ENCODE measurements around the gene N4BP2.

Gene N4BP2

GRCh38 chr4:40196272-40196671, 139.6 kb downstream of the N4BP2 start:
- H3K36me3 ChIP-seq (ENCODE audit: control insufficient read depth in 1 of 2, insufficient read depth in 2 of 2, low read depth in 1 of 2, low read length in 2 of 2) = no peaks in the 10 kb centered on the region
- WGBS = 96% methylated on average over 7 of the region's 8 CpGs

DNA sequence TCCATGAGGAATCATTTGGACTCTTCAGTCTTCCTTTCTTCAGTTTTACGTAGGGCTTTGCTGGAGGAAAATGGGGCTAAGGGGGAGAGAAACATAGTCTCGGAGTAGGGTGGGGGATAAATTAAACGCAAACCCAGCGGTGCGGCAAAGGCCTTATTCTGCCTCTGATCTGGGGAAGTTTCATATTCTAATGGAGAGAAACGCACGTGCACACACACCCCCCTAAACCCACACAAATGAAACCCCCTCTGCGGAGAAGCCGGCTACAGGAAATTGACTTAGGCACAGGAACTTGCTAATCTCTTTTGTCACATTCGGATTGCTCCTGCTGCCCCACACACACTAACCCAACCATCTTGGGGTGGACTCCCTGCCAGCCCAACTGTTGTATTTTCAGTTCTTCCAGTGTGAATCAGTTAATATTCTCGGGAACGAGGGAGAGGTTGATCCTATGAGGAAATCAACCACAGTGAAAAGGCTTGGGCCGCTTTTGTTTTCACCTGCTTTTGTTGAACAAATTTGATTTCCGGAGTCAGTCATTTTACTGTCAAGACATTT, 140.2 kb downstream of the N4BP2 start, which contains the start of gene RHOH:
Gene RHOH, plus strand, starts transcription at position 308 of the 558 bp plus-strand sequence. CDS start 46,356 bp downstream, outside the sequence.
- Histone ChIP-seq H3K4me2 (ENCODE audit: low read length, poor library complexity, severe bottlenecking) (no peak within 1 kb of the TSS), H2BK120ac (ENCODE audit: low read depth, low read length) (no peak within 1 kb of the TSS), H3K18ac (ENCODE audit: low read depth in 1 of 2, low read length in 2 of 2) (no peak within 1 kb of the TSS), H3K23ac (ENCODE audit: low read length in 2 of 2) (no peak within 1 kb of the TSS), H3K36me3 (ENCODE audit: control insufficient read depth in 1 of 2, insufficient read depth in 2 of 2, low read depth in 1 of 2, low read length in 2 of 2) (no peaks in the 10 kb centered on the region), H3K14ac (ENCODE audit: low read length in 2 of 2) (no peak within 1 kb of the TSS), H2BK12ac (ENCODE audit: low read length in 2 of 2) (peak within 1 kb of the TSS in 1 of 2 experiments; percentile 17), H3K4ac (ENCODE audit: low read depth in 1 of 2, low read length in 2 of 2) (no peak within 1 kb of the TSS), H2AK5ac (ENCODE audit: low read length, severe bottlenecking) (no peak within 1 kb of the TSS), H4K91ac (ENCODE audit: low read length) (no peak within 1 kb of the TSS), H3K27ac (ENCODE audit: low read length, poor library complexity, severe bottlenecking) (no peak within 1 kb of the TSS), H2BK15ac (ENCODE audit: low read depth, poor library complexity, severe bottlenecking) (no peak within 1 kb of the TSS), H2BK5ac (ENCODE audit: low read depth, low read length, poor library complexity, severe bottlenecking) (no peak within 1 kb of the TSS), H2AFZ (ENCODE audit: low read depth, low read length) (peak within 1 kb of the TSS; percentile 51), H4K8ac (ENCODE audit: low read length) (no peak within 1 kb of the TSS), H3K79me1 (replicated peaks; ENCODE audit: low read length, poor library complexity, severe bottlenecking) (no peaks in the 10 kb centered on the region), H3K27me3 (ENCODE audit: control insufficient read depth in 1 of 2, insufficient read depth in 1 of 2, low read length in 2 of 2) (no peaks in the 10 kb centered on the region), H3K9ac (ENCODE audit: low read length) (no peak within 1 kb of the TSS), H3K4me1 (ENCODE audit: control insufficient read depth, insufficient read depth, low read depth, low read length) (peaks cover 7% of the 10 kb centered on the region), H3K9me3 (ENCODE audit: control insufficient read depth, low read length) (no peaks in the 10 kb centered on the region), H3K4me3 (ENCODE audit: insufficient read depth in 1 of 2, low read depth in 1 of 2, low read length in 2 of 2) (no peak within 1 kb of the TSS)
- 52% methylated on average over 14 of the region's 14 CpGs for WGBS
- no peak for DNase-seq

More at GRCh38 chr4:40196272-40196671, 139.6 kb downstream of the N4BP2 start:
- no peak overlapping the region for H2BK15ac ChIP-seq (ENCODE audit: low read depth, poor library complexity, severe bottlenecking)
- no peak overlapping the region for H3K27ac ChIP-seq (ENCODE audit: low read length, poor library complexity, severe bottlenecking)
- no peak overlapping the region for H2BK12ac ChIP-seq (ENCODE audit: low read length in 2 of 2)
- no peak overlapping the region for H4K8ac ChIP-seq (ENCODE audit: low read length)
- no peak overlapping the region for H2AFZ ChIP-seq (ENCODE audit: low read depth, low read length)
- DNase-seq = no peak
- H4K91ac ChIP-seq (ENCODE audit: low read length) = no peak overlapping the region
- no peak overlapping the region for H3K4me3 ChIP-seq (ENCODE audit: insufficient read depth in 1 of 2, low read depth in 1 of 2, low read length in 2 of 2)
- no peak overlapping the region for H2BK120ac ChIP-seq (ENCODE audit: low read depth, low read length)
- H3K27me3 ChIP-seq (ENCODE audit: control insufficient read depth in 1 of 2, insufficient read depth in 1 of 2, low read length in 2 of 2) = no peaks in the 10 kb centered on the region
- H3K4me2 ChIP-seq (ENCODE audit: low read length, poor library complexity, severe bottlenecking) = no peak overlapping the region
- no peak overlapping the region for H3K4ac ChIP-seq (ENCODE audit: low read depth in 1 of 2, low read length in 2 of 2)
- peaks cover 7% of the 10 kb centered on the region for H3K4me1 ChIP-seq (ENCODE audit: control insufficient read depth, insufficient read depth, low read depth, low read length)
- no peak overlapping the region for H2BK5ac ChIP-seq (ENCODE audit: low read depth, low read length, poor library complexity, severe bottlenecking)
- no peak overlapping the region for H3K9ac ChIP-seq (ENCODE audit: low read length)
- no peak overlapping the region for H3K14ac ChIP-seq (ENCODE audit: low read length in 2 of 2)
- H3K79me1 ChIP-seq (replicated peaks; ENCODE audit: low read length, poor library complexity, severe bottlenecking) = no peaks in the 10 kb centered on the region
- H3K9me3 ChIP-seq (ENCODE audit: control insufficient read depth, low read length) = no peaks in the 10 kb centered on the region
- H3K18ac ChIP-seq (ENCODE audit: low read depth in 1 of 2, low read length in 2 of 2) = no peak overlapping the region
- H3K23ac ChIP-seq (ENCODE audit: low read length in 2 of 2) = no peak overlapping the region
- H2AK5ac ChIP-seq (ENCODE audit: low read length, severe bottlenecking) = no peak overlapping the region

DNA sequence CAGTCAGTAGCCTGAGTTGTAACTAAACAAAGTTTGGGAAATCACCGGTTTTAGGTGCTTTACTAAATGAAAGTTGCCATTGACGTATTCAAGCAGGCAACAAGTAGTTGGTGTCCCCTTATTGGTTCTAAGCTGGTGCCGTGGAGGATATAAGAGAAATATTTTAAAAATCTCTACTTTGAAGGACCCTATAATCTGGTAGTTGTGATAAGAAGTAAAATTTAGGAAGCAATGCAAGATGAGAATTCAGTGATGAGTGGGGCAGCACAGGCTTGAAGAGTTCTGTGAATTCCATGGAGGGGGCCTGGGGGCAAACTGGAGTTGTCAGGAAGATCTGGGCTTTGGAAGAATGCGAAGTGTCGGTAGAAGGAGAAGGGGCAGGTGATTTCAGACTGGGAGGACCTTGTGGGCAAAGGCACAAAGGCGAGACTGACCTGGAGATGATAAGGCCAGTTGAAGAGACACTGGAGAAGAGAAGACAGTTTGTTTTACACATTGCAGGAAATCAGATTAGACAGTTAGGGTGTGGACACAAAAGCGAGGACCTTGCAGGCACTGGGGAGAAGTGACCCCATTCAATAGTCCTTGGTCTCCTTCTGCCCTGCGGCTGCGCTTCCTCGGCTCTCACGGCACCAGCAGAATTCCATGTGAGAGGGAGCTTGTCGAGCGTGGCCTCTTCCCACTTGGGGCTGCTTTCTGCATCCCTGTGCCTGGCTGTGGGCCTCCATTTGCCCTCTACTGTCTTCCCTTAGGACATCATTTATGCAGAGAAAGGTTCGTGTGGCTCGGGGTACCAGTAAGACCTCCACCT, 141.4 kb downstream of the N4BP2 start:
- WGBS = 88% methylated on average over 15 of the region's 15 CpGs
- H2AK5ac ChIP-seq (ENCODE audit: low read length, severe bottlenecking) = no peak overlapping the region
- no peaks in the 10 kb centered on the region for H3K27me3 ChIP-seq (ENCODE audit: control insufficient read depth in 1 of 2, insufficient read depth in 1 of 2, low read length in 2 of 2)
- peaks cover 5% of the 10 kb centered on the region for H3K4me1 ChIP-seq (ENCODE audit: control insufficient read depth, insufficient read depth, low read depth, low read length)
- no peak overlapping the region for H3K14ac ChIP-seq (ENCODE audit: low read length in 2 of 2)
- no peaks in the 10 kb centered on the region for H3K36me3 ChIP-seq (ENCODE audit: control insufficient read depth in 1 of 2, insufficient read depth in 2 of 2, low read depth in 1 of 2, low read length in 2 of 2)
- H4K91ac ChIP-seq (ENCODE audit: low read length) = no peak overlapping the region
- no peak overlapping the region for H4K8ac ChIP-seq (ENCODE audit: low read length)
- DNase-seq = no peak
- H3K27ac ChIP-seq (ENCODE audit: low read length, poor library complexity, severe bottlenecking) = no peak overlapping the region
- H3K79me1 ChIP-seq (replicated peaks; ENCODE audit: low read length, poor library complexity, severe bottlenecking) = no peaks in the 10 kb centered on the region
- no peaks in the 10 kb centered on the region for H3K9me3 ChIP-seq (ENCODE audit: control insufficient read depth, low read length)
- H3K23ac ChIP-seq (ENCODE audit: low read length in 2 of 2) = no peak overlapping the region
- H3K4me2 ChIP-seq (ENCODE audit: low read length, poor library complexity, severe bottlenecking) = no peak overlapping the region
- H3K9ac ChIP-seq (ENCODE audit: low read length) = no peak overlapping the region
- no peak overlapping the region for H2BK15ac ChIP-seq (ENCODE audit: low read depth, poor library complexity, severe bottlenecking)
- no peak overlapping the region for H2BK5ac ChIP-seq (ENCODE audit: low read depth, low read length, poor library complexity, severe bottlenecking)
- H2BK12ac ChIP-seq (ENCODE audit: low read length in 2 of 2) = peak overlapping the region in 1 of 2 experiments; percentile 61
- H2AFZ ChIP-seq (ENCODE audit: low read depth, low read length) = no peak overlapping the region
- H2BK120ac ChIP-seq (ENCODE audit: low read depth, low read length) = no peak overlapping the region
- H3K4me3 ChIP-seq (ENCODE audit: insufficient read depth in 1 of 2, low read depth in 1 of 2, low read length in 2 of 2) = no peak overlapping the region
- H3K18ac ChIP-seq (ENCODE audit: low read depth in 1 of 2, low read length in 2 of 2) = no peak overlapping the region
- no peak overlapping the region for H3K4ac ChIP-seq (ENCODE audit: low read depth in 1 of 2, low read length in 2 of 2)

DNA sequence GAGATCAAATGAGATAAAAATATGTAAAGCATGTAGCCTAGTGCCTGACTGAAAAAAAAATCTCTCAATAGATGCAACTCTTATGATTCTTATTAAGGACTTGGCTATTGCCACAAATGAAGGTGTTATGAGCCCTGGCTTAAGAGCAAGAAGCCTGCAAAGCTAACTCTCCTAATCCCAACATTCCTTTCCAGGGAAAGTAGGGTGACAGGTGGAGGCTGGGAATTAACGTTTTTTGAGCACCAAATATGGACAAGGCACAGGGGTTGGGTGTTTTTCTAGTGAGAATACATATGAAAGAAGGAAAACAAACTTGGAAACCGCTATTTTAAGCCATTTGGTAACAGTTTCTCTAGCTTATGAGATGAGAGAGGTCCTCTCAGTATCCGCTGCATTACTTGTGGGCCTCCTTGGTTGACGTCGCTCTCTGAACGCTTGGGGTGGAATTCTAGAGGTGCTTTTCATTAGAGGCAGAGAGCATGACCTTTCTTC, 142.6 kb downstream of the N4BP2 start:
- Histone ChIP-seq H3K9ac (ENCODE audit: low read length) (no peak overlapping the region), H3K4ac (ENCODE audit: low read depth in 1 of 2, low read length in 2 of 2) (no peak overlapping the region), H3K4me3 (ENCODE audit: insufficient read depth in 1 of 2, low read depth in 1 of 2, low read length in 2 of 2) (no peak overlapping the region), H4K91ac (ENCODE audit: low read length) (no peak overlapping the region), H3K4me2 (ENCODE audit: low read length, poor library complexity, severe bottlenecking) (no peak overlapping the region), H2BK12ac (ENCODE audit: low read length in 2 of 2) (no peak overlapping the region), H4K8ac (ENCODE audit: low read length) (no peak overlapping the region), H3K4me1 (ENCODE audit: control insufficient read depth, insufficient read depth, low read depth, low read length) (peaks cover 5% of the 10 kb centered on the region), H2BK5ac (ENCODE audit: low read depth, low read length, poor library complexity, severe bottlenecking) (no peak overlapping the region), H3K79me1 (replicated peaks; ENCODE audit: low read length, poor library complexity, severe bottlenecking) (no peaks in the 10 kb centered on the region), H3K18ac (ENCODE audit: low read depth in 1 of 2, low read length in 2 of 2) (no peak overlapping the region), H3K27ac (ENCODE audit: low read length, poor library complexity, severe bottlenecking) (no peak overlapping the region), H2BK15ac (ENCODE audit: low read depth, poor library complexity, severe bottlenecking) (no peak overlapping the region), H3K23ac (ENCODE audit: low read length in 2 of 2) (no peak overlapping the region), H2AK5ac (ENCODE audit: low read length, severe bottlenecking) (no peak overlapping the region), H2AFZ (ENCODE audit: low read depth, low read length) (no peak overlapping the region), H3K36me3 (ENCODE audit: control insufficient read depth in 1 of 2, insufficient read depth in 2 of 2, low read depth in 1 of 2, low read length in 2 of 2) (no peaks in the 10 kb centered on the region), H3K9me3 (ENCODE audit: control insufficient read depth, low read length) (no peaks in the 10 kb centered on the region), H2BK120ac (ENCODE audit: low read depth, low read length) (no peak overlapping the region), H3K14ac (ENCODE audit: low read length in 2 of 2) (no peak overlapping the region), H3K27me3 (ENCODE audit: control insufficient read depth in 1 of 2, insufficient read depth in 1 of 2, low read length in 2 of 2) (no peaks in the 10 kb centered on the region)
- DNase-seq = no peak
- 89% methylated on average over 6 of the region's 6 CpGs for WGBS

All from mesenchymal stem cell (in vitro differentiated cells and primary cell).